ENCODE data around the gene FAAP20.

Gene FAAP20

DNA sequence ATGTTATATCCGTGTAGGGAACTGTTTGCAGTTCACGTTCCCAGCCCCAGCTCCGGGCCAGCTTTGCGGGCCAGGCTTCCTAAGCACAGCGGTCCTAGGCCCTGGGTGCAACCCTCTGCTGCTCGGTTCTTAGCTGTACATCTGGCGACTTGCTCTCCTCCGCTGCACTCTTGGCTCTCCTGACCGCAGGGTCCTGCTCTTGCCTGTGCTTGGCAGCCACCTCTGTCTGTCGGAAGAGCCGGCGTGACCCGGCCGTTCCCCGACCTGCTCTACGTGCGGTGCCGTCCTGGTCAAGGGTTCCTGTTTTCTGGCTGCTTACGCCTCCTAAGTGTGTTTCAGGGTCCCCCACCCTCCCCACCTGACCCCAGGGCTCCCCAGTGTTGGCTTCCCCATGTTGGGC lies 36.7 kb downstream of the FAAP20 start:
- no peak overlapping the region for H3K27ac ChIP-seq

DNA sequence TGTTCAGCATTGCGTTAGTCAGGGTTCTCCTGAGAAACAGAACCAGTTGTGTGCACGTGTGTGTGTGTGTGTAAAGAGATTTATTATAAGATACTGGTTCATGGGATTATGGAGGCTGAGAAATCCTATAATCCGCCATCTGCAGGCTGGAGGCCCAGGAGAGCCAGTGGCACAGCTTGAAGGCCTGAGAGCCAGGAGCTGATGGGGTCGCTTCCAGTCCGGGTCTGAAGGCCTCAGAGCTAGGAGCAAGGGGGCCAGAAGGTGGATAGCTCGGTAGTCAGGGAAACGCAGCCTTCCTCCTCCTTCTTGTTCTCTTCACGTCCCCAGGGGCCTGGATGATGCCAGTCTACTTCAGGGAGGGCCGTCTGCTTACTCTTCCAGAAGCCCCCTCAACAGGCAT lies 37.7 kb downstream of the FAAP20 start:
- H3K27ac ChIP-seq: no peak overlapping the region
- TF ChIP-seq, protein P1, sequence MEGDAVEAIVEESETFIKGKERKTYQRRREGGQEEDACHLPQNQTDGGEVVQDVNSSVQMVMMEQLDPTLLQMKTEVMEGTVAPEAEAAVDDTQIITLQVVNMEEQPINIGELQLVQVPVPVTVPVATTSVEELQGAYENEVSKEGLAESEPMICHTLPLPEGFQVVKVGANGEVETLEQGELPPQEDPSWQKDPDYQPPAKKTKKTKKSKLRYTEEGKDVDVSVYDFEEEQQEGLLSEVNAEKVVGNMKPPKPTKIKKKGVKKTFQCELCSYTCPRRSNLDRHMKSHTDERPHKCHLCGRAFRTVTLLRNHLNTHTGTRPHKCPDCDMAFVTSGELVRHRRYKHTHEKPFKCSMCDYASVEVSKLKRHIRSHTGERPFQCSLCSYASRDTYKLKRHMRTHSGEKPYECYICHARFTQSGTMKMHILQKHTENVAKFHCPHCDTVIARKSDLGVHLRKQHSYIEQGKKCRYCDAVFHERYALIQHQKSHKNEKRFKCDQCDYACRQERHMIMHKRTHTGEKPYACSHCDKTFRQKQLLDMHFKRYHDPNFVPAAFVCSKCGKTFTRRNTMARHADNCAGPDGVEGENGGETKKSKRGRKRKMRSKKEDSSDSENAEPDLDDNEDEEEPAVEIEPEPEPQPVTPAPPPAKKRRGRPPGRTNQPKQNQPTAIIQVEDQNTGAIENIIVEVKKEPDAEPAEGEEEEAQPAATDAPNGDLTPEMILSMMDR (conservative IDR thresholded peaks at IDR 0.05): no peak
- TF ChIP-seq ZFX (IDR thresholded peaks at IDR 0.05): no peak

More for the DNA sequence above, 36.7 kb downstream of the FAAP20 start:
- TF ChIP-seq, protein P1 (conservative IDR thresholded peaks at IDR 0.05): no peak
- TF ChIP-seq ZFX (IDR thresholded peaks at IDR 0.05): no peak

DNA sequence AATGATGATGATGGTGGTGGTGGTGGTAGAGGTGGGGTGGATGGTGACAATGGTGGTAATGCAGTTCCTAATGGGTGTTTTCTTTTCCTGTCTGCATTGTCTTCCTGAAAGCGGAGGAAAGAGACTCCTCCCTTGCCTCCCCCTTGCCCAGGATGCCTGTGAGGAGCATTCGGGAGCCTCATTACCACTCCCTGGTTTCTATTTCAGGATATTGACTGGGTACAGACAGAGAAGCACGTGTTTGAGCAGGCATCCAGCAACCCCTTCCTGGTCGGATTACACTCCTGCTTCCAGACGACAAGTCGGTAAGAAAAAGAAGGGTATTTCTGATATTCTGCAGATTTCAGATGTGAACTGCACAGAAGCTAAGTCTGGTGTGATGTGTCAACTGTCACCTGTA lies 38.8 kb downstream of the FAAP20 start:
- no peak overlapping the region for H3K27ac ChIP-seq
- TF ChIP-seq ZFX (IDR thresholded peaks at IDR 0.05): no peak
- TF ChIP-seq, protein P1 (conservative IDR thresholded peaks at IDR 0.05): no peak

DNA sequence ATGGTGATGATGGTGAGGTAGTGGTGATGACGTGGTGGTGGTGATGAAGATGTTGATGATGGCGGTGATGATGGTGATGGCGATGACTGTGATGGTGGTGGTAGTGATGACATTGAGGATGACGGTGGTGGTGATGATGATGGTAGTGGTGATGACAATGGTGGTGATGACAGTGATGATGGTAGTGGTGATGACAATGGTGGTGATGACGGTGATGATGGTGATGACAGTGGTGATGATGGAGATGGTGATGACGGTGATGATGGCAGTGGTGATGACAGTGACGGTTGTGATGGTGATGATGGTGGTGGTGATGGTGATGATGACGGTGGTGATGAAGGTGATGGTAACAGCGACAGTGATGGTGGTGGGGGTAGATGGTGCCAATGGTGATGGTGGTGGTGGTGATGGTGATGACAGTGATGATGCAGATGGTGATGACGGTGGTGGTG lies 39.4 kb downstream of the FAAP20 start:
- no peak overlapping the region for H3K27ac ChIP-seq
- TF ChIP-seq, protein P1 (conservative IDR thresholded peaks at IDR 0.05): no peak
- TF ChIP-seq ZFX (IDR thresholded peaks at IDR 0.05): no peak

DNA sequence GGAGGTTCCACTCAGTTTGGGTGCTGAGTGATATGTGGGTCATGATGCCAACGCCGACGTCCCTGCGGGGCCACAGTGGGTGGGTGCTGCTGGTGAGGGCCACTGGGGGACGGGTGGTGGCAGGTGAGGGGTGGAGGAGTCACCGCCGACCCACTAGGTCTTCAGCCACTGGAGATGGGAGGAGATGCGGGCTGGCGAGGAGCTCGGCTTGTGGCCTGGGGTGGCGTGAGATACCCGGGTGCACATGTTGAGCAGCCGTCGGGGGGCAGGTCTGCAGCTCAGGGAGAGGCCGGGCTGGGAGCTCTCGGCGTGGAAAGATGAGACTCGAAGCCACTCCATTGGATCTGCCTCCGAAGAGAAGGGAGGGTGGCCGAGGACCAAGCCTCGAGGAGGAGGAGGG lies 40.5 kb downstream of the FAAP20 start:
- TF ChIP-seq, protein P1 (conservative IDR thresholded peaks at IDR 0.05): no peak
- TF ChIP-seq ZFX (IDR thresholded peaks at IDR 0.05): no peak
- no peak overlapping the region for H3K27ac ChIP-seq

DNA sequence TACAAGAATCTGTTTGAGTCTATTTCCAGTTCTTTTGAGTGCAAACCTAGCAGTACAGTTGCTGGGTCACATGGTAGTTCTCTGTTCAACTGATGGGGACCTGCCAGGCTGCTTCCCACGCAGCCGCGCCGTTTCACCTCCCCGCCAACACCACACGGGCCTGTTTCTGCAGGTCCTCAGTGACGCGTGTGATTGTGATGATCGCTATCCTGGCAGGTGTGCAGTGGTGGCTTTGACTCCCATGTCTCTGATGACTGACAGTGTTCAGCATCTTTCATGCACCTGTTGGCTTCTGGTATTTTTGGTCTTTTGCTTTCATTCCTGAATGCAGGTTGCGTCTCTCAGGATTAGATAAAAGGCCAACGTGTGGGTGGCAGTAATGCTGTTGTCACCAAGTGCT lies 41.6 kb downstream of the FAAP20 start:
- no peak overlapping the region for H3K27ac ChIP-seq
- TF ChIP-seq, protein P1 (conservative IDR thresholded peaks at IDR 0.05): no peak
- TF ChIP-seq ZFX (IDR thresholded peaks at IDR 0.05): no peak

DNA sequence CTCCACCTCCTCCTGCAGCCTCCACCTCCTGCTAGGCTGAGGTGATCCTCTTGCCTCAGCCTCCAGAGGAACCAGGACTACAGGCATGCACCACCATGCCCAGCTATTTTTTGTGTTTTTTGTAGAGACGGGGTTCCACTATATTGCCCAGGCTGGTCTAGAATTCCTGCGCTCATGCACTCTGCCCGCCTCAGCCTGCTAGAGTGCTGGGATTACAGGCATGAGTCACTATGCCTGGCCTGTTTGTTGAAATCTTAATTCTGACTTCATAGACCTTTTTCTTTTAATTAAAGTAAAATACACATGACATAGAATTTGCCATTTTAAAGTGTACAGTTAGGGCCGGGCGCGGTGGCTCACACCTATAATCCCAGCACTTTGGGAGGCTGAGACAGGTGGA lies 42.7 kb downstream of the FAAP20 start:
- no peak overlapping the region for H3K27ac ChIP-seq
- TF ChIP-seq, protein P1 (conservative IDR thresholded peaks at IDR 0.05): no peak
- no peak for TF ChIP-seq ZFX (IDR thresholded peaks at IDR 0.05)
